ENCODE results near the gene JDP2. TPM values are rescaled to one million over a fixed set of nuclear protein-coding genes. Genes with fewer than 3 reads are reported as not detected.

The JDP2 gene, protein sequence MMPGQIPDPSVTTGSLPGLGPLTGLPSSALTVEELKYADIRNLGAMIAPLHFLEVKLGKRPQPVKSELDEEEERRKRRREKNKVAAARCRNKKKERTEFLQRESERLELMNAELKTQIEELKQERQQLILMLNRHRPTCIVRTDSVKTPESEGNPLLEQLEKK
- 26.0 to 44.2 TPM (median 38.3 TPM) in 5 replicates for total RNA-seq (2022; extraction: Qiagen RNA extraction; ENCODE audit: low read depth)

GRCh38 chr14:75427482-75428229 lies at the start of gene JDP2:
Gene JDP2, plus strand, starts transcription at chr14:75428022. Its CDS starts 9,899 bp downstream, at chr14:75437921.

DNA sequence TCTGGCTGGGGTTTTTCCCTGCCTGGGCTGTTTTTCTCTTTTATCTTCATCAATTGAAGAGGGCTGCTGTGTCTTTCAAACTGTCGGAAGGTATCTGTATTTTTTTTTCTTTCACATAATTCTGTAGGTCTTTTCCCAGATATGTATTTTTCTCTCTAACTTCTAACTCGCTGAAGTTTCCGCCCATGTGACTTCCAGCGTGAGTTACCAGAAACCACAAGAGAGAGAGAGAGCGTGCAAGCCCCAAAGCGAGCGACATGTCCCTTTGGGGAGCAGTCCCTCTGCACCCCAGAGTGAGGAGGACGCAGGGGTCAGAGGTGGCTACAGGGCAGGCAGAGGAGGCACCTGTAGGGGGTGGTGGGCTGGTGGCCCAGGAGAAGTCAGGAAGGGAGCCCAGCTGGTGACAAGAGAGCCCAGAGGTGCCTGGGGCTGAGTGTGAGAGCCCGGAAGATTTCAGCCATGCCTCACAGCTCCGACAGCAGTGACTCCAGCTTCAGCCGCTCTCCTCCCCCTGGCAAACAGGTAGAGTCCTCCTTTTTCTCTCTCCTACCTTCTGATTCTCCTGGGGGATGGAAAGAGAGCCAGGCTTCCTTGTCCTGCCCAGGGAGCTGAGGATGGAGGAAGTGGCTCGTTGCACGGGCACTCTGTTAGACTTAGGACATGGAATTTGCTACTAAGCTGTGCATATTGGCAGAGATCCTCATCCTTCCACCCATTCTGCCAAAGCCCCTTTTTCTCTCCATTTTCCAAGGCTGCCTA lies 94.6 kb downstream of the JDP2 start, which contains the start of gene BATF:
Gene BATF, plus strand, starts transcription at position 246 of the 759 bp plus-strand sequence. Its CDS starts 214 bp downstream, at position 460.

Other genes starting within 250 kb of the JDP2 start
- gene FOS, start 149.2 kb upstream of the JDP2 start, total RNA-seq (2022; extraction: Qiagen RNA extraction; ENCODE audit: low read depth), result 6.9 to 11.8 TPM (median 9.8 TPM) in 5 replicates
- gene BATF, start 94.4 kb downstream of the JDP2 start, total RNA-seq (2022; extraction: Qiagen RNA extraction; ENCODE audit: low read depth), result not detected in 5 replicates
- gene FLVCR2, start 150.6 kb downstream of the JDP2 start, total RNA-seq (2022; extraction: Qiagen RNA extraction; ENCODE audit: low read depth), result 7.8 to 9.2 TPM (median 8.6 TPM) in 5 replicates
- gene ERG28, start 232.9 kb downstream of the JDP2 start, total RNA-seq (2022; extraction: Qiagen RNA extraction; ENCODE audit: low read depth), result 14.9 to 17.3 TPM (median 15.9 TPM) in 5 replicates
- gene TTLL5, start 233.2 kb downstream of the JDP2 start, total RNA-seq (2022; extraction: Qiagen RNA extraction; ENCODE audit: low read depth), result 12.7 to 14.5 TPM (median 13.7 TPM) in 5 replicates

Data from A549 treated with ZK216348 at 1 μM for 4 hours (cell line).